Astrocyte (in vitro differentiated cells and primary cell): ENCODE data around the gene NPVF. TPM values are rescaled to one million over a fixed set of nuclear protein-coding genes. Genes with fewer than 3 reads are reported as not detected.

Experiments
- DNase-seq: peaks from one replicate; pipeline ENCODE4 v3.0.0-alpha.2; 2010; ENCODE audit warnings: low read depth
- FAIRE-seq: peaks from 2 replicates; lab custom pipeline; 2011; peaks lifted over from hg19 to GRCh38; lab: Jason Lieb, UNC
- H2AFZ ChIP-seq: 2 replicates; pipeline ENCODE4 v1.6.0; 2012; ENCODE audit warnings: low read depth, low read length, inconsistent platforms
- H3K27ac ChIP-seq: 2 replicates; pipeline ENCODE4 v1.5.1; 2011; ENCODE audit warnings: low read depth, low read length, inconsistent platforms
- H3K27me3 ChIP-seq: 2 replicates; pipeline ENCODE4 v1.6.0; 2011; ENCODE audit warnings: low read length, inconsistent platforms; ENCODE audit not compliant: insufficient read depth
- H3K36me3 ChIP-seq: 2 replicates; pipeline ENCODE4 v1.5.1; 2011; ENCODE audit warnings: low read length, inconsistent platforms; ENCODE audit not compliant: insufficient read depth
- H3K4me1 ChIP-seq: 2 replicates; pipeline ENCODE4 v1.5.1; 2011; ENCODE audit warnings: low read length, inconsistent platforms; ENCODE audit not compliant: insufficient read depth
- H3K4me2 ChIP-seq: 2 replicates; pipeline ENCODE4 v1.6.0; 2012; ENCODE audit warnings: low read length, inconsistent platforms
- H3K4me3 ChIP-seq: 2 replicates; pipeline ENCODE4 v1.5.1; 2011; ENCODE audit warnings: low read depth, mild to moderate bottlenecking, low read length, inconsistent platforms; ENCODE audit not compliant: insufficient read depth
- H3K79me2 ChIP-seq: 2 replicates; pipeline ENCODE4 v1.6.0; 2012; ENCODE audit warnings: mild to moderate bottlenecking, low read length, inconsistent platforms; ENCODE audit not compliant: insufficient read depth
- H3K9ac ChIP-seq: 2 replicates; pipeline ENCODE4 v1.6.0; 2012; ENCODE audit warnings: mild to moderate bottlenecking, low read length, inconsistent platforms
- H3K9me3 ChIP-seq: 2 replicates; pipeline ENCODE4 v1.5.1; 2012; ENCODE audit warnings: low read depth, mild to moderate bottlenecking, low read length, inconsistent platforms; ENCODE audit not compliant: insufficient read depth
- H4K20me1 ChIP-seq: 2 replicates; pipeline ENCODE4 v1.6.0; 2012; ENCODE audit warnings: low read length, inconsistent platforms; ENCODE audit not compliant: insufficient read depth
- H3K27ac Mint-ChIP-seq: one replicate; pipeline ENCODE4 v1.8.0; 2021; ENCODE audit warnings: mild to moderate bottlenecking, mixed read lengths; ENCODE audit not compliant: unreplicated experiment
- H3K27me3 Mint-ChIP-seq: one replicate; pipeline ENCODE4 v1.8.0; 2021; ENCODE audit warnings: low read depth, mixed read lengths; ENCODE audit not compliant: unreplicated experiment
- H3K36me3 Mint-ChIP-seq: one replicate; pipeline ENCODE4 v1.8.0; 2021; ENCODE audit warnings: low read depth, mixed read lengths; ENCODE audit not compliant: unreplicated experiment
- H3K4me1 Mint-ChIP-seq: one replicate; pipeline ENCODE4 v1.8.0; 2021; ENCODE audit warnings: low read depth, mixed read lengths; ENCODE audit not compliant: unreplicated experiment
- H3K4me3 Mint-ChIP-seq: one replicate; pipeline ENCODE4 v1.8.0; 2021; ENCODE audit warnings: mild to moderate bottlenecking, moderate library complexity, mixed read lengths; ENCODE audit not compliant: unreplicated experiment
- H3K9me3 Mint-ChIP-seq: one replicate; pipeline ENCODE4 v1.8.0; 2021; ENCODE audit warnings: mild to moderate bottlenecking, mixed read lengths; ENCODE audit not compliant: unreplicated experiment
- EZH2 ChIP-seq: IDR thresholded peaks from 2 replicates; pipeline ENCODE4 v1.6.1; 2012; ENCODE audit warnings: mild to moderate bottlenecking, low read length, inconsistent platforms; ENCODE audit not compliant: insufficient read depth
- total RNA-seq: library from RNA; stranded (reverse); gene quantifications from 2 replicates; pipeline ENCODE4 v1.2.1, GENCODE V29; 2021
- TF ChIP-seq, protein P1 (sequence below): IDR thresholded peaks from 2 replicates; pipeline ENCODE4 v1.5.1; 2011; ENCODE audit warnings: low read depth, mild to moderate bottlenecking, inconsistent platforms, low read length, moderate library complexity; ENCODE audit not compliant: insufficient read depth

Gene NPVF
- total RNA-seq, 1 donor from 2014 or later, result not detected

GRCh38 chr7:25255611-25256332 is 27.5 kb upstream of the NPVF start:
- no peak overlapping the region for H3K27ac ChIP-seq
- peaks cover 5% of the 10 kb centered on the region for H3K9me3 Mint-ChIP-seq
- peaks cover 28% of the 10 kb centered on the region for H3K27me3 Mint-ChIP-seq
- no peak for FAIRE-seq
- no peaks in the 10 kb centered on the region for H3K36me3 Mint-ChIP-seq
- H3K79me2 ChIP-seq, result no peaks in the 10 kb centered on the region
- H3K4me2 ChIP-seq, result no peak overlapping the region
- no peak overlapping the region for H3K4me3 Mint-ChIP-seq
- no peaks in the 10 kb centered on the region for H3K4me1 Mint-ChIP-seq
- no peaks in the 10 kb centered on the region for H3K9me3 ChIP-seq
- no peaks in the 10 kb centered on the region for H3K27me3 ChIP-seq
- no peaks in the 10 kb centered on the region for H4K20me1 ChIP-seq
- H3K4me3 ChIP-seq, result no peak overlapping the region
- no peak for DNase-seq
- no peak overlapping the region for H3K27ac Mint-ChIP-seq
- no peaks in the 10 kb centered on the region for H3K36me3 ChIP-seq
- TF ChIP-seq, protein P1, sequence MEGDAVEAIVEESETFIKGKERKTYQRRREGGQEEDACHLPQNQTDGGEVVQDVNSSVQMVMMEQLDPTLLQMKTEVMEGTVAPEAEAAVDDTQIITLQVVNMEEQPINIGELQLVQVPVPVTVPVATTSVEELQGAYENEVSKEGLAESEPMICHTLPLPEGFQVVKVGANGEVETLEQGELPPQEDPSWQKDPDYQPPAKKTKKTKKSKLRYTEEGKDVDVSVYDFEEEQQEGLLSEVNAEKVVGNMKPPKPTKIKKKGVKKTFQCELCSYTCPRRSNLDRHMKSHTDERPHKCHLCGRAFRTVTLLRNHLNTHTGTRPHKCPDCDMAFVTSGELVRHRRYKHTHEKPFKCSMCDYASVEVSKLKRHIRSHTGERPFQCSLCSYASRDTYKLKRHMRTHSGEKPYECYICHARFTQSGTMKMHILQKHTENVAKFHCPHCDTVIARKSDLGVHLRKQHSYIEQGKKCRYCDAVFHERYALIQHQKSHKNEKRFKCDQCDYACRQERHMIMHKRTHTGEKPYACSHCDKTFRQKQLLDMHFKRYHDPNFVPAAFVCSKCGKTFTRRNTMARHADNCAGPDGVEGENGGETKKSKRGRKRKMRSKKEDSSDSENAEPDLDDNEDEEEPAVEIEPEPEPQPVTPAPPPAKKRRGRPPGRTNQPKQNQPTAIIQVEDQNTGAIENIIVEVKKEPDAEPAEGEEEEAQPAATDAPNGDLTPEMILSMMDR, result no peak
- no peak for TF ChIP-seq EZH2
- no peak overlapping the region for H2AFZ ChIP-seq
- no peak overlapping the region for H3K9ac ChIP-seq
- H3K4me1 ChIP-seq, result no peaks in the 10 kb centered on the region

- Mint-ChIP-seq H3K27me3 (peaks cover 25% of the 10 kb centered on the region), H3K27ac (no peak overlapping the region), H3K36me3 (no peaks in the 10 kb centered on the region), H3K4me3 (no peak overlapping the region), H3K4me1 (no peaks in the 10 kb centered on the region), H3K9me3 (peaks cover 5% of the 10 kb centered on the region)
- no peaks in the 10 kb centered on the region for H3K9me3 ChIP-seq
- no peak overlapping the region for H3K9ac ChIP-seq
- no peaks in the 10 kb centered on the region for H3K36me3 ChIP-seq
- DNase-seq, result no peak
- no peaks in the 10 kb centered on the region for H3K4me1 ChIP-seq
- no peaks in the 10 kb centered on the region for H3K79me2 ChIP-seq
- no peaks in the 10 kb centered on the region for H3K27me3 ChIP-seq
- H4K20me1 ChIP-seq, result no peaks in the 10 kb centered on the region
- no peak for FAIRE-seq
- H3K27ac ChIP-seq, result no peak overlapping the region
- no peak overlapping the region for H2AFZ ChIP-seq
- no peak for TF ChIP-seq EZH2
- TF ChIP-seq, protein P1, result no peak
- no peak overlapping the region for H3K4me3 ChIP-seq
- H3K4me2 ChIP-seq, result no peak overlapping the region
These were observed 26.3 kb upstream of the NPVF start for GRCh38 chr7:25254604-25255003.

DNA sequence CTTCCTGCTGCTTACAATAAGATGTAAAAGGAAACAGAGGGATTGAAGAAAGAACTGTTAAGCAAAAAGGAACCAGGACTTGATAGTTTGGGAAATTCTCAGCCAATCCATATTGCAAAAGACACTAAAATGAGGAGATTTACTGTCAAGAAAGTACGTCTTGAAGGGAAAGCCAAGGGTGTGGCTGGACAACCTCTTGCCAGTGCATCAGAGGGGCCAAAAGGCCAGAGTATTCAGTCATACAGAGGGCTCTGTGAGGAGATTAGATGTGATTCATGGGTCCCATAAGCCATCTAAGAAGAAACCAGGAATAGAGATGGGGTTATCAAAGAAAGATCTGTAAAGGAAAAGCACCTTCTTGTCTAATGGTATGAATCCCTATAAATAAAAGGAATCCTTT is 25.4 kb upstream of the NPVF start:
- H3K4me3 ChIP-seq, result no peak overlapping the region
- FAIRE-seq, result no peak
- H3K9ac ChIP-seq, result no peak overlapping the region
- Mint-ChIP-seq H3K4me1 (no peaks in the 10 kb centered on the region), H3K27me3 (peaks cover 18% of the 10 kb centered on the region), H3K4me3 (no peak overlapping the region), H3K36me3 (no peaks in the 10 kb centered on the region), H3K27ac (no peak overlapping the region), H3K9me3 (peaks cover 5% of the 10 kb centered on the region)
- no peaks in the 10 kb centered on the region for H3K9me3 ChIP-seq
- DNase-seq, result no peak
- H3K4me2 ChIP-seq, result no peak overlapping the region
- no peaks in the 10 kb centered on the region for H3K79me2 ChIP-seq
- TF ChIP-seq, protein P1, result no peak
- no peak for TF ChIP-seq EZH2
- no peaks in the 10 kb centered on the region for H3K4me1 ChIP-seq
- H2AFZ ChIP-seq, result no peak overlapping the region
- H3K36me3 ChIP-seq, result no peaks in the 10 kb centered on the region
- H4K20me1 ChIP-seq, result no peaks in the 10 kb centered on the region
- H3K27me3 ChIP-seq, result no peaks in the 10 kb centered on the region
- H3K27ac ChIP-seq, result no peak overlapping the region
